NB4 (cell line): ENCODE results near the gene SLC26A1.

Experiments used
- POLR2A ChIP-seq: IDR thresholded peaks from 2 replicates; pipeline ENCODE4 v1.6.1; 2011; ENCODE audit warnings: mild to moderate bottlenecking; ENCODE audit not compliant: insufficient read length; ENCODE audit errors: extremely low read depth
- TF ChIP-seq, protein P1 (sequence below): IDR thresholded peaks from one replicate; pipeline ENCODE4 v1.5.1; 2012; ENCODE audit warnings: low read depth, low read length

DNA sequence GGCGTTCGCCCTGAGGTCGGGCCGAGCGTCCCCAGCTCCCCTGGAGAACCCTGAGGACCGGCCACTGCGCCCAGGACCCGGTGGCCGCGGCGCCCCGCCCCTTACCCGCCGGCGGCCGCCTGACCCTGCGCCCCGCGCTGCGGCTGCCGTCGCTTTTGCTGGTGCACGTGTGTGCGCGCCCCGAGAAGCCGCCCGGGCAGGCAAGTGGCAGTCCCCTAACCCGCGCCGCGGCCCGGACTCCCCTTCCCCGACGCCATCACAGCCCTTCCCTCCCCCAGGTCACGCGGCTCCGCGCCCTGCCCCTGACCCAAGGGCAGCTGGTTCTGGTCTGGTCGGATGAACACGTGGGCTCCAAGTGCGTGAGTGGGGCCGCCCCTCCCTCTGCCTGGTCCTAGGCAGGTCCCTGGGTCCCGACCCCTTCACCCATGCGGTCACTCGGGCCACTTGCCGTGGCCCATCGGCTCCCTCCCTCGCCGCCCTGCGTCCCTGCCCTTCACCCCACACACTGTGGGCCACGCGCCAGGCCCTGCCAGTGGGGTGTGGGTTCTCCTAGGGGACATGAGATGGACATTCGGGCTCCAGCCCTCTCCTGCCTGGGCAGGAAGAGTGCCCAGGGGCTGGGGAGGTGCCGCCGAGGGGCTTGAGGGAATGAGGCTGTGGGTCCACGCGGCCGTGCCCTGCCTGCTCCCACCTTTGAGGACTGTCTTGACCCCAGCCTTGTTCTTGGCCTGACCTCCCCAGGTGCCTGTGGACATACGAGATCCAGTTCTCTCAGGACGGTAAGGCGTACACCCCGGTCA is 10.3 kb upstream of the SLC26A1 start:
- TF ChIP-seq, protein P1, sequence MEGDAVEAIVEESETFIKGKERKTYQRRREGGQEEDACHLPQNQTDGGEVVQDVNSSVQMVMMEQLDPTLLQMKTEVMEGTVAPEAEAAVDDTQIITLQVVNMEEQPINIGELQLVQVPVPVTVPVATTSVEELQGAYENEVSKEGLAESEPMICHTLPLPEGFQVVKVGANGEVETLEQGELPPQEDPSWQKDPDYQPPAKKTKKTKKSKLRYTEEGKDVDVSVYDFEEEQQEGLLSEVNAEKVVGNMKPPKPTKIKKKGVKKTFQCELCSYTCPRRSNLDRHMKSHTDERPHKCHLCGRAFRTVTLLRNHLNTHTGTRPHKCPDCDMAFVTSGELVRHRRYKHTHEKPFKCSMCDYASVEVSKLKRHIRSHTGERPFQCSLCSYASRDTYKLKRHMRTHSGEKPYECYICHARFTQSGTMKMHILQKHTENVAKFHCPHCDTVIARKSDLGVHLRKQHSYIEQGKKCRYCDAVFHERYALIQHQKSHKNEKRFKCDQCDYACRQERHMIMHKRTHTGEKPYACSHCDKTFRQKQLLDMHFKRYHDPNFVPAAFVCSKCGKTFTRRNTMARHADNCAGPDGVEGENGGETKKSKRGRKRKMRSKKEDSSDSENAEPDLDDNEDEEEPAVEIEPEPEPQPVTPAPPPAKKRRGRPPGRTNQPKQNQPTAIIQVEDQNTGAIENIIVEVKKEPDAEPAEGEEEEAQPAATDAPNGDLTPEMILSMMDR, result no peak
- TF ChIP-seq POLR2A, result no peak
